OCI-LY7 (cell line): ENCODE data around the gene SPATS1. TPM values are rescaled to one million over a fixed set of nuclear protein-coding genes. Genes with fewer than 3 reads are reported as not detected.

Source experiments
- BruUV-seq: library from RNA; stranded (reverse); fragments of 400-500 nt; replicated peaks from 2 replicates; lab custom pipeline; 2021; lab: Mats Ljungman, UMichigan
- CTCF ChIA-PET: fragments of 300-600 bp; sonication (Branson Sonifier 250); formaldehyde crosslinking; loops from one replicate; lab custom pipeline; 2022; ENCODE audit warnings: antibody characterized with exemption; ENCODE audit not compliant: unreplicated experiment; lab: Charles Lee
- POLR2A ChIA-PET: fragments of 300-600 bp; sonication (Branson Sonifier 250); formaldehyde crosslinking; loops from one replicate; lab custom pipeline; 2022; ENCODE audit warnings: antibody characterized with exemption; lab: Charles Lee
- DNase-seq: peaks from one replicate; pipeline ENCODE4 v3.0.0-alpha.2; 2015; ENCODE audit warnings: low spot score
- H2AFZ ChIP-seq: fragments of 200-600 bp; sonication (generic), shearing (Covaris generic); 2 replicates; pipeline ENCODE4 v1.6.1; 2014; ENCODE audit warnings: mild to moderate bottlenecking, antibody characterized with exemption, low read length, moderate library complexity
- H3K27ac ChIP-seq: fragments of 200-600 bp; sonication (generic); 2 replicates; pipeline ENCODE4 v1.5.1; 2014; ENCODE audit warnings: mixed run types, low read depth, mild to moderate bottlenecking, moderate library complexity, low read length, inconsistent platforms; ENCODE audit not compliant: poor library complexity, severe bottlenecking
- H3K36me3 ChIP-seq: fragments of 200-600 bp; sonication (generic); 2 replicates; pipeline ENCODE4 v1.6.1; 2014; ENCODE audit warnings: mild to moderate bottlenecking, antibody characterized with exemption, low read length, moderate library complexity, mixed read lengths; ENCODE audit not compliant: insufficient read depth
- H3K4me1 ChIP-seq: fragments of 200-600 bp; sonication (generic); 2 replicates; pipeline ENCODE4 v1.5.1; 2014; ENCODE audit warnings: mild to moderate bottlenecking, low read length; ENCODE audit not compliant: insufficient read depth, poor library complexity, severe bottlenecking
- H3K4me2 ChIP-seq: fragments of 200-600 bp; sonication (generic); 2 replicates; pipeline ENCODE4 v1.6.1; 2014; ENCODE audit warnings: mild to moderate bottlenecking, low read length
- H3K4me3 ChIP-seq: fragments of 200-600 bp; sonication (generic); 2 replicates; pipeline ENCODE4 v1.5.1; 2014; ENCODE audit warnings: mild to moderate bottlenecking, low read depth, low read length; ENCODE audit not compliant: poor library complexity, severe bottlenecking
- H3K79me2 ChIP-seq: fragments of 200-600 bp; sonication (generic); 2 replicates; pipeline ENCODE4 v1.6.1; 2016; ENCODE audit warnings: low read depth, mild to moderate bottlenecking, low read length, moderate library complexity, mixed read lengths; ENCODE audit not compliant: insufficient read depth
- H3K9me2 ChIP-seq: fragments of 200-600 bp; sonication (generic); 2 replicates; pipeline ENCODE4 v1.6.1; 2016; ENCODE audit warnings: mild to moderate bottlenecking, low read length, mixed read lengths; ENCODE audit not compliant: insufficient read depth
- H3K9me3 ChIP-seq: fragments of 200-600 bp; sonication (generic); 2 replicates; pipeline ENCODE4 v1.6.1; 2014; ENCODE audit warnings: mild to moderate bottlenecking, mixed run types, low read length, mixed read lengths
- H4K20me1 ChIP-seq: fragments of 200-600 bp; sonication (generic); 2 replicates; pipeline ENCODE4 v1.6.1; 2014; ENCODE audit warnings: mild to moderate bottlenecking, antibody characterized with exemption, low read length, moderate library complexity, mixed read lengths; ENCODE audit not compliant: insufficient read depth
- EZH2phosphoT487 ChIP-seq: fragments of 200-600 bp; sonication (generic); IDR thresholded peaks from 2 replicates; pipeline ENCODE4 v1.6.1; 2018; ENCODE audit warnings: low read depth, borderline replicate concordance, mild to moderate bottlenecking, mixed run types, antibody characterized with exemption, low read length, moderate library complexity, mixed read lengths
- intact Hi-C: fragments of 100-400 bp; cut with micrococcal nuclease; formaldehyde crosslinking; loops from one replicate; pipeline ENCODE4 v1.10.0; 2022; ENCODE audit not compliant: unreplicated experiment
- total RNA-seq, 2 experiments: library from RNA; depleted of rRNA in 1 of 2; stranded (reverse); fragments of >200 nt in 1 of 2; shearing (Covaris generic) in 1 of 2; gene quantifications; 2 replicates each; pipeline ENCODE4 v1.2.3, GENCODE V29; 2014 to 2022
- TF ChIP-seq, protein P1 (sequence below): fragments of 200-600 bp; sonication (generic); conservative IDR thresholded peaks from 2 replicates; pipeline ENCODE4 v1.5.1; 2014; ENCODE audit warnings: mild to moderate bottlenecking, antibody characterized with exemption, low read length, moderate library complexity, mixed read lengths

SPATS1 gene
- total RNA-seq, 2 experiments from 2014 or later = not detected

DNA sequence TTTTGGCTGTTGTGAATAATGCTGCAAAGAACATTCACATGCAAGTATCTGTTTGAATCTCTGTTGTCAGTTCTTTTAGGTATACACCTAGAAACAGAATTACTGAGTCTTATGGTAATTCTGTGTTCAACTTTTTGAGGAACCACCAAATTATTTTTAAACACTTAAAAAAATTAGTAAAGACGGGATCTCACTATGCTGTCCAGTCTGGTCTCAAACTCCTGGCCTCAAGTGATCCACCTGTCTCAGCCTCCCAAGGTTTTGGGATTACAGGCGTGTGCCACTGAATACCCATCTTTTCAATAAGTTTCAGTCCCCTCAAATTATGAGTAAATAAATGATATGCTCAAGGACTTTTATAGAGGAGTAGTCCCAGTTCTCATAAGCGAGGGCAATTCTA, 17.5 kb downstream of the SPATS1 start:
- H3K9me2 ChIP-seq = no peaks in the 10 kb centered on the region
- H3K4me1 ChIP-seq = no peaks in the 10 kb centered on the region
- H4K20me1 ChIP-seq = no peaks in the 10 kb centered on the region
- no peaks in the 10 kb centered on the region for H3K9me3 ChIP-seq
- H3K79me2 ChIP-seq = no peaks in the 10 kb centered on the region
- intact Hi-C loops = no loop called here
- H3K27ac ChIP-seq = no peak overlapping the region
- POLR2A ChIA-PET = no interaction called here
- CTCF ChIA-PET = no interaction called here
- no peak overlapping the region for H3K4me2 ChIP-seq
- no peak for TF ChIP-seq EZH2phosphoT487
- TF ChIP-seq, protein P1, sequence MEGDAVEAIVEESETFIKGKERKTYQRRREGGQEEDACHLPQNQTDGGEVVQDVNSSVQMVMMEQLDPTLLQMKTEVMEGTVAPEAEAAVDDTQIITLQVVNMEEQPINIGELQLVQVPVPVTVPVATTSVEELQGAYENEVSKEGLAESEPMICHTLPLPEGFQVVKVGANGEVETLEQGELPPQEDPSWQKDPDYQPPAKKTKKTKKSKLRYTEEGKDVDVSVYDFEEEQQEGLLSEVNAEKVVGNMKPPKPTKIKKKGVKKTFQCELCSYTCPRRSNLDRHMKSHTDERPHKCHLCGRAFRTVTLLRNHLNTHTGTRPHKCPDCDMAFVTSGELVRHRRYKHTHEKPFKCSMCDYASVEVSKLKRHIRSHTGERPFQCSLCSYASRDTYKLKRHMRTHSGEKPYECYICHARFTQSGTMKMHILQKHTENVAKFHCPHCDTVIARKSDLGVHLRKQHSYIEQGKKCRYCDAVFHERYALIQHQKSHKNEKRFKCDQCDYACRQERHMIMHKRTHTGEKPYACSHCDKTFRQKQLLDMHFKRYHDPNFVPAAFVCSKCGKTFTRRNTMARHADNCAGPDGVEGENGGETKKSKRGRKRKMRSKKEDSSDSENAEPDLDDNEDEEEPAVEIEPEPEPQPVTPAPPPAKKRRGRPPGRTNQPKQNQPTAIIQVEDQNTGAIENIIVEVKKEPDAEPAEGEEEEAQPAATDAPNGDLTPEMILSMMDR = no peak
- H3K4me3 ChIP-seq = no peak overlapping the region
- H3K36me3 ChIP-seq = no peaks in the 10 kb centered on the region
- BruUV-seq = no TSS peak
- DNase-seq = no peak
- no peak overlapping the region for H2AFZ ChIP-seq

DNA sequence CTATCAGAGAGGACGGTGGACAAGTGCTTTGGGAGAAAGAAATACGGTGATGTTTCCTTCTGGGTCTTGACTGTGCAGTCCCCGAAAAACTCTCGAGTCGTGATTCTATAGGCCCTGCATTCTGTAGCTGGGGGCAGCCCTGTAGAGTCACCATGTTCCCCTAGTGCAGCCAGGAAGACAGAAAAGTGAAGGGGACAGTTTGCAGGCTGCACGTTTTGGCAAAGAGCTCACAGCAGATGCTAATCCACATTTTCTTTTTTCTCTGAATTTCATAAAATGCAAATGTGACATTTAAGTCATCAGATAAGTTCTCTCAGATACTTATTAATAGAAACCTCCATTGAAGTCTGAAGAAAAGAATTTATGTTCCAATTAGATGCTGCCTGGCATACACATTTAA, 19.5 kb downstream of the SPATS1 start:
- no peaks in the 10 kb centered on the region for H4K20me1 ChIP-seq
- H2AFZ ChIP-seq = no peak overlapping the region
- H3K27ac ChIP-seq = no peak overlapping the region
- H3K4me2 ChIP-seq = no peak overlapping the region
- intact Hi-C loops = no loop called here
- no peaks in the 10 kb centered on the region for H3K9me3 ChIP-seq
- H3K4me1 ChIP-seq = no peaks in the 10 kb centered on the region
- ChIA-PET CTCF (no interaction called here), POLR2A (no interaction called here)
- no TSS peak for BruUV-seq
- H3K79me2 ChIP-seq = no peaks in the 10 kb centered on the region
- H3K36me3 ChIP-seq = no peaks in the 10 kb centered on the region
- no peaks in the 10 kb centered on the region for H3K9me2 ChIP-seq
- TF ChIP-seq, protein P1 = no peak
- no peak for TF ChIP-seq EZH2phosphoT487
- no peak overlapping the region for H3K4me3 ChIP-seq
- no peak for DNase-seq

GRCh38 chr6:44363377-44363926, 21.0 kb downstream of the SPATS1 start:
- no peak for DNase-seq
- Histone ChIP-seq H3K36me3 (no peaks in the 10 kb centered on the region), H3K4me1 (no peaks in the 10 kb centered on the region), H3K9me3 (no peaks in the 10 kb centered on the region), H3K9me2 (no peaks in the 10 kb centered on the region), H3K4me2 (no peak overlapping the region), H4K20me1 (no peaks in the 10 kb centered on the region), H2AFZ (no peak overlapping the region), H3K4me3 (no peak overlapping the region), H3K27ac (no peak overlapping the region), H3K79me2 (no peaks in the 10 kb centered on the region)
- CTCF ChIA-PET = no interaction called here
- intact Hi-C loops = no loop called here
- BruUV-seq = no TSS peak
- POLR2A ChIA-PET = no interaction called here
- TF ChIP-seq, protein P1 = no peak
- no peak for TF ChIP-seq EZH2phosphoT487
